GM12891 (cell line): ENCODE data around the gene RAI1.

Experiments used
- DNase-seq: peaks from one replicate; pipeline ENCODE4 v3.0.0; 2011; ENCODE audit warnings: low spot score; ENCODE audit not compliant: insufficient read length
- FAIRE-seq: peaks from 2 replicates; lab custom pipeline; 2011; peaks lifted over from hg19 to GRCh38; lab: Jason Lieb, UNC
- PAX5 ChIP-seq: IDR thresholded peaks from 2 replicates; pipeline ENCODE4 v1.6.1; 2011; ENCODE audit warnings: low read length, moderate library complexity, mild to moderate bottlenecking; ENCODE audit not compliant: insufficient read depth, severe bottlenecking
- POLR2A ChIP-seq: IDR thresholded peaks from 2 replicates; pipeline ENCODE4 v1.6.1; 2011; ENCODE audit warnings: low read depth, low read length, control low read depth
- POLR2AphosphoS5 ChIP-seq: IDR thresholded peaks from 2 replicates; pipeline ENCODE4 v1.6.1; 2011; ENCODE audit warnings: low read depth, low read length, control low read depth
- POU2F2 ChIP-seq: IDR thresholded peaks from 2 replicates; pipeline ENCODE4 v1.6.1; 2011; ENCODE audit warnings: low read depth, mild to moderate bottlenecking, control low read depth, low read length, moderate library complexity
- SPI1 ChIP-seq: IDR thresholded peaks from 2 replicates; pipeline ENCODE4 v1.6.1; 2011; ENCODE audit warnings: low read depth, low read length, control low read depth
- TAF1 ChIP-seq: IDR thresholded peaks from 2 replicates; pipeline ENCODE4 v1.6.1; 2011; ENCODE audit warnings: low read depth, low read length, control low read depth

Gene RAI1

GRCh38 chr17:17758941-17759563 is 77.8 kb downstream of the RAI1 start:
- FAIRE-seq (peak; percentile 5), DNase-seq (no peak)
- no peak for TF ChIP-seq TAF1
- TF ChIP-seq PAX5: no peak
- TF ChIP-seq SPI1: no peak
- no peak for TF ChIP-seq POLR2A
- no peak for TF ChIP-seq POU2F2
- TF ChIP-seq POLR2AphosphoS5: no peak

GRCh38 chr17:17760350-17760749 is 79.1 kb downstream of the RAI1 start:
- FAIRE-seq (no peak), DNase-seq (no peak)
- TF ChIP-seq POU2F2 (no peak), POLR2AphosphoS5 (no peak), SPI1 (no peak), PAX5 (no peak), POLR2A (no peak), TAF1 (no peak)

GRCh38 chr17:17760872-17761550 is 79.8 kb downstream of the RAI1 start:
- TF ChIP-seq PAX5: no peak
- TF ChIP-seq POLR2AphosphoS5: no peak
- no peak for TF ChIP-seq POU2F2
- TF ChIP-seq SPI1: no peak
- TF ChIP-seq POLR2A: no peak
- no peak for TF ChIP-seq TAF1
- no peak for DNase-seq
- no peak for FAIRE-seq

- TF ChIP-seq SPI1: no peak
- TF ChIP-seq POLR2AphosphoS5: no peak
- no peak for TF ChIP-seq TAF1
- TF ChIP-seq POLR2A: no peak
- TF ChIP-seq POU2F2: no peak
- no peak for TF ChIP-seq PAX5
- FAIRE-seq: no peak
These were observed 80.9 kb downstream of the RAI1 start for GRCh38 chr17:17761894-17762743.

GRCh38 chr17:17762744-17763105 is 81.5 kb downstream of the RAI1 start:
- TF ChIP-seq PAX5 (no peak), TAF1 (no peak), POLR2A (no peak), POLR2AphosphoS5 (no peak), POU2F2 (no peak), SPI1 (no peak)
- FAIRE-seq: no peak
- DNase-seq: no peak

More at GRCh38 chr17:17761894-17762743, 80.9 kb downstream of the RAI1 start:
- no peak for DNase-seq

GRCh38 chr17:17763136-17763535 is 81.9 kb downstream of the RAI1 start:
- TF ChIP-seq POU2F2 (no peak), POLR2AphosphoS5 (no peak), SPI1 (no peak)
- no peak for FAIRE-seq
- DNase-seq: no peak

- peak; percentile 72 for FAIRE-seq
- no peak for TF ChIP-seq TAF1
- no peak for TF ChIP-seq POLR2A
- no peak for TF ChIP-seq PAX5
- TF ChIP-seq SPI1: no peak
- TF ChIP-seq POU2F2: no peak
- TF ChIP-seq POLR2AphosphoS5: no peak
- DNase-seq: no peak
These were observed 82.5 kb downstream of the RAI1 start for GRCh38 chr17:17763734-17764133.

- TF ChIP-seq POLR2AphosphoS5: no peak
- no peak for TF ChIP-seq PAX5
- TF ChIP-seq POU2F2: no peak
- no peak for TF ChIP-seq TAF1
- TF ChIP-seq POLR2A: no peak
- TF ChIP-seq SPI1: no peak
- FAIRE-seq (peak; percentile 83), DNase-seq (no peak)
These were observed 84.3 kb downstream of the RAI1 start for GRCh38 chr17:17765359-17766076.

GRCh38 chr17:17766077-17766743 is 85.0 kb downstream of the RAI1 start:
- TF ChIP-seq SPI1 (no peak), POU2F2 (peak; percentile 13; the same call in 1 of the 2 replicates), TAF1 (no peak), POLR2AphosphoS5 (no peak), POLR2A (peak; percentile 42; the same call in 1 of the 2 replicates), PAX5 (no peak)
- FAIRE-seq (peak; percentile 88), DNase-seq (peak; percentile 77)

- DNase-seq: no peak
- FAIRE-seq: peak; percentile 41
- TF ChIP-seq POU2F2 (no peak), POLR2AphosphoS5 (no peak), TAF1 (no peak), POLR2A (no peak), PAX5 (no peak), SPI1 (no peak)
These were observed 85.5 kb downstream of the RAI1 start for GRCh38 chr17:17766744-17767120.
